SK-N-SH treated with all-trans-retinoic acid at 6 μM for 48 hours (cell line): Measurements from ENCODE around the gene ASAP2.

Experiments used
- ARNTL ChIP-seq: fragments of 450-650 bp; formaldehyde crosslinking; IDR thresholded peaks from 2 replicates; pipeline ENCODE4 v1.5.0; 2020; ENCODE audit warnings: low read depth, mild to moderate bottlenecking, moderate library complexity, borderline replicate concordance
- ISL1 ChIP-seq: fragments of 250-450 bp; sonication (Bioruptor Pico); IDR thresholded peaks from 2 replicates; pipeline ENCODE4 v2.1.2; 2022; ENCODE audit warnings: mild to moderate bottlenecking, moderate library complexity
- POU6F1 ChIP-seq: fragments of 250-450 bp; sonication (Bioruptor Pico); IDR thresholded peaks from 2 replicates; pipeline ENCODE4 v1.8.0; 2021; ENCODE audit warnings: low read depth, mild to moderate bottlenecking, moderate library complexity, borderline replicate concordance
- RARB ChIP-seq: fragments of 250-450 bp; sonication (Bioruptor Pico); IDR thresholded peaks from 2 replicates; pipeline ENCODE4 v1.8.0; 2021; ENCODE audit warnings: mild to moderate bottlenecking, moderate library complexity
- ZFP3 ChIP-seq: fragments of 250-450 bp; sonication (Bioruptor Pico); IDR thresholded peaks from 2 replicates; pipeline ENCODE4 v1.5.0; 2020; ENCODE audit warnings: mild to moderate bottlenecking, moderate library complexity
- ZFP30 ChIP-seq: fragments of 450-650 bp; formaldehyde crosslinking; IDR thresholded peaks from 2 replicates; pipeline ENCODE4 v1.5.0; 2022; ENCODE audit warnings: mild to moderate bottlenecking, moderate library complexity
- ZNF8 ChIP-seq: fragments of 450-650 bp; formaldehyde crosslinking; IDR thresholded peaks from 2 replicates; pipeline ENCODE4 v1.5.0; 2020; ENCODE audit warnings: mild to moderate bottlenecking, moderate library complexity

GRCh38 chr2:9208875-9209274 is 2.3 kb downstream of the ASAP2 start:
- TF ChIP-seq ISL1 (CRISPR knock-in tag) (no peak), RARB (CRISPR knock-in tag) (no peak), ZFP30 (CRISPR knock-in tag) (no peak), POU6F1 (CRISPR knock-in tag) (no peak), ARNTL (CRISPR knock-in tag) (no peak), ZNF8 (no peak), ZFP3 (CRISPR knock-in tag) (no peak)
